ENCODE data around the gene SFXN4. TPM values are rescaled to one million over a fixed set of nuclear protein-coding genes. Genes with fewer than 3 reads are reported as not detected.
"Not testable (repeated sequence)": the region's sequence is repeated elsewhere in the genome, so short reads cannot be mapped to it uniquely, and the experiment has no call there.

Gene SFXN4
- total RNA-seq, 1 experiment from 2014 or later = 21.9 TPM

- not testable (repeated sequence) for H3K9me3 ChIP-seq (ENCODE audit: control insufficient read depth, low read depth, low read length); H3K27me3 Mint-ChIP-seq (ENCODE audit: low read depth); H3K27ac Mint-ChIP-seq
Observed at GRCh38 chr10:119107106-119107505, 58.4 kb downstream of the SFXN4 start.

GRCh38 chr10:119105899-119106298 is 59.6 kb downstream of the SFXN4 start:
- not testable (repeated sequence) for H4K91ac ChIP-seq (ENCODE audit: insufficient read length, low read depth, low read length); H2BK20ac ChIP-seq (ENCODE audit: low read depth, low read length, poor library complexity, severe bottlenecking); H3K9ac ChIP-seq (ENCODE audit: extremely low read depth, insufficient read length, low read length); H3K23ac ChIP-seq (ENCODE audit: insufficient read length, low read depth, low read length); H2BK12ac ChIP-seq (ENCODE audit: insufficient read length, low read depth, low read length); H3K27me3 ChIP-seq (ENCODE audit: insufficient read depth, low read length); H3K9me3 Mint-ChIP-seq; H3K79me1 ChIP-seq (ENCODE audit: insufficient read depth, low read depth, low read length, poor library complexity, severe bottlenecking); H4K5ac ChIP-seq (ENCODE audit: insufficient read length, low read depth, low read length); H2BK5ac ChIP-seq (ENCODE audit: insufficient read length, low read length); H3K4ac ChIP-seq (ENCODE audit: low read depth, low read length); H2BK15ac ChIP-seq (ENCODE audit: low read depth, low read length); H3K14ac ChIP-seq (ENCODE audit: insufficient read depth, low read length); H3K27me3 Mint-ChIP-seq (ENCODE audit: low read depth); H3T11ph ChIP-seq (ENCODE audit: low read length); DNase-seq; H3K9me3 ChIP-seq (ENCODE audit: control insufficient read depth, low read depth, low read length); H3K56ac ChIP-seq (ENCODE audit: insufficient read length, low read depth, low read length); H2AK5ac ChIP-seq (ENCODE audit: insufficient read length, low read length); H3K79me2 ChIP-seq (ENCODE audit: insufficient read depth, low read length); H3K4me1 ChIP-seq (ENCODE audit: insufficient read depth, low read length); H3K18ac ChIP-seq (ENCODE audit: insufficient read length, low read depth, low read length); H2BK120ac ChIP-seq (ENCODE audit: low read depth, low read length, poor library complexity, severe bottlenecking); H3K23me2 ChIP-seq (ENCODE audit: insufficient read length, low read depth, low read length, poor library complexity, severe bottlenecking); H4K8ac ChIP-seq (replicated peaks; ENCODE audit: insufficient read length, low read depth, low read length); H3K4me2 ChIP-seq (ENCODE audit: insufficient read depth, insufficient read length, low read length); H3K27ac ChIP-seq (ENCODE audit: insufficient read length, low read depth, low read length); H3K4me1 Mint-ChIP-seq; H3K27ac Mint-ChIP-seq; H2AFZ ChIP-seq (ENCODE audit: low read length); H4K20me1 ChIP-seq (ENCODE audit: control insufficient read depth, insufficient read depth, insufficient read length)
- Mint-ChIP-seq H3K4me3 (peak overlapping the region; percentile 76 to 86; a peak in 3 of 5 replicates), H3K36me3 (ENCODE audit: insufficient read depth in 1 of 3, low read depth in 3 of 3) (peaks cover 9 to 40% (median 22%) of the 10 kb centered on the region in 3 experiments; a peak in 6 of 7 replicates)
- no CpG with 5 or more reads among the region's 7 CpGs for WGBS (ENCODE audit: extremely low coverage, insufficient read length, low lambda C conversion rate)

More at GRCh38 chr10:119107106-119107505, 58.4 kb downstream of the SFXN4 start:
- not testable (repeated sequence) for H4K5ac ChIP-seq (ENCODE audit: insufficient read length, low read depth, low read length); H3K4me3 Mint-ChIP-seq; H2BK12ac ChIP-seq (ENCODE audit: insufficient read length, low read depth, low read length); H2BK15ac ChIP-seq (ENCODE audit: low read depth, low read length); H2AK5ac ChIP-seq (ENCODE audit: insufficient read length, low read length); H3T11ph ChIP-seq (ENCODE audit: low read length); H2BK5ac ChIP-seq (ENCODE audit: insufficient read length, low read length); H3K9me3 Mint-ChIP-seq; H2BK20ac ChIP-seq (ENCODE audit: low read depth, low read length, poor library complexity, severe bottlenecking); H3K79me1 ChIP-seq (ENCODE audit: insufficient read depth, low read depth, low read length, poor library complexity, severe bottlenecking); H3K23me2 ChIP-seq (ENCODE audit: insufficient read length, low read depth, low read length, poor library complexity, severe bottlenecking); H3K18ac ChIP-seq (ENCODE audit: insufficient read length, low read depth, low read length); H3K27ac ChIP-seq (ENCODE audit: insufficient read length, low read depth, low read length); H3K4me2 ChIP-seq (ENCODE audit: insufficient read depth, insufficient read length, low read length); H4K8ac ChIP-seq (replicated peaks; ENCODE audit: insufficient read length, low read depth, low read length); H3K4me1 ChIP-seq (ENCODE audit: insufficient read depth, low read length); H4K91ac ChIP-seq (ENCODE audit: insufficient read length, low read depth, low read length); H4K20me1 ChIP-seq (ENCODE audit: control insufficient read depth, insufficient read depth, insufficient read length); H3K56ac ChIP-seq (ENCODE audit: insufficient read length, low read depth, low read length); H2AFZ ChIP-seq (ENCODE audit: low read length); DNase-seq; H2BK120ac ChIP-seq (ENCODE audit: low read depth, low read length, poor library complexity, severe bottlenecking); H3K4me1 Mint-ChIP-seq; H3K27me3 ChIP-seq (ENCODE audit: insufficient read depth, low read length); H3K4ac ChIP-seq (ENCODE audit: low read depth, low read length); H3K23ac ChIP-seq (ENCODE audit: insufficient read length, low read depth, low read length); H3K14ac ChIP-seq (ENCODE audit: insufficient read depth, low read length); H3K9ac ChIP-seq (ENCODE audit: extremely low read depth, insufficient read length, low read length); H3K79me2 ChIP-seq (ENCODE audit: insufficient read depth, low read length)
- no CpG with 5 or more reads among the region's 6 CpGs for WGBS (ENCODE audit: extremely low coverage, insufficient read length, low lambda C conversion rate)
- peaks cover 11 to 53% (median 28%) of the 10 kb centered on the region in 3 experiments; a peak in 6 of 7 replicates for H3K36me3 Mint-ChIP-seq (ENCODE audit: insufficient read depth in 1 of 3, low read depth in 3 of 3)

Data from H9 (cell line).